A549 (cell line): ENCODE results near the gene TGFBI.

ENCODE experiments used
- CHD2 ChIP-seq: fragments of 150-350 bp; IDR thresholded peaks from 2 replicates; pipeline ENCODE4 v1.6.1; 2014; ENCODE audit warnings: low read length; ENCODE audit not compliant: partially characterized antibody
- EHF ChIP-seq: fragments of 250-450 bp; sonication (Bioruptor Pico); IDR thresholded peaks from 2 replicates; pipeline ENCODE4 v1.5.0; 2020; ENCODE audit warnings: mild to moderate bottlenecking
- EP300 ChIP-seq, 2 experiments: fragments of >200 bp; sonication (Bioruptor Twin); formaldehyde crosslinking; IDR thresholded peaks; 2 replicates in 1 of 2; 3 replicates in 1 of 2; pipeline ENCODE4 v1.6.1; 2016 to 2017
- NFE2L2 ChIP-seq: fragments of 150-350 bp; conservative IDR thresholded peaks from 2 replicates; pipeline ENCODE4 v1.6.1; 2014; ENCODE audit warnings: low read length
- POLR2AphosphoS2 ChIP-seq: conservative IDR thresholded peaks from 2 replicates; pipeline ENCODE4 v1.6.1; 2012; ENCODE audit warnings: low read length, improper control_type of control experiment, inconsistent platforms
- RCOR1 ChIP-seq: fragments of 150-350 bp; IDR thresholded peaks from 2 replicates; pipeline ENCODE4 v1.6.1; 2014; ENCODE audit warnings: antibody characterized with exemption, low read length, low read depth
- TF ChIP-seq, protein P1 (sequence below): fragments of >200 bp; sonication (Bioruptor Twin); formaldehyde crosslinking; IDR thresholded peaks from 3 replicates; pipeline ENCODE4 v1.5.1; 2016
- TF ChIP-seq, protein P2 (sequence below): IDR thresholded peaks from 2 replicates; pipeline ENCODE4 v1.6.1; 2012

DNA sequence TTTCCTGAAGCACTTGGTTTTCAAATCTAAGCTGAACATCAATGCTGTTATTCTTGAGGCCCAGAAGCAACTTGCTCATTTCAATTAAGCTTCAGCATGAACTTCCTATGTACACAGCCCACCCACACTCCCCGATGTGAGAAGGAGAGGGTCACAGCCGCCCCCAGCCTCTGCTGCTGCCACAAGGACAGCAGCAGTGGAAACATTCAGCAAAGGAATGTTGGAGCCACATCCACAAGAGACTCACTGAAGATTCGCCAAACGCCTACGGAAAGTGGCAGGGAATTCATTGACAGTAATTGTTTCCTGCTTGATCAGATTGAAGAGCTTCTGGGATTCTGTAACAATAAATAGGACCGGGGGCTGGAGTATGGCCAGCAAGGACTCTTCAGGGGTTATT, 2.9 kb downstream of the TGFBI start:
- TF ChIP-seq, protein P1, sequence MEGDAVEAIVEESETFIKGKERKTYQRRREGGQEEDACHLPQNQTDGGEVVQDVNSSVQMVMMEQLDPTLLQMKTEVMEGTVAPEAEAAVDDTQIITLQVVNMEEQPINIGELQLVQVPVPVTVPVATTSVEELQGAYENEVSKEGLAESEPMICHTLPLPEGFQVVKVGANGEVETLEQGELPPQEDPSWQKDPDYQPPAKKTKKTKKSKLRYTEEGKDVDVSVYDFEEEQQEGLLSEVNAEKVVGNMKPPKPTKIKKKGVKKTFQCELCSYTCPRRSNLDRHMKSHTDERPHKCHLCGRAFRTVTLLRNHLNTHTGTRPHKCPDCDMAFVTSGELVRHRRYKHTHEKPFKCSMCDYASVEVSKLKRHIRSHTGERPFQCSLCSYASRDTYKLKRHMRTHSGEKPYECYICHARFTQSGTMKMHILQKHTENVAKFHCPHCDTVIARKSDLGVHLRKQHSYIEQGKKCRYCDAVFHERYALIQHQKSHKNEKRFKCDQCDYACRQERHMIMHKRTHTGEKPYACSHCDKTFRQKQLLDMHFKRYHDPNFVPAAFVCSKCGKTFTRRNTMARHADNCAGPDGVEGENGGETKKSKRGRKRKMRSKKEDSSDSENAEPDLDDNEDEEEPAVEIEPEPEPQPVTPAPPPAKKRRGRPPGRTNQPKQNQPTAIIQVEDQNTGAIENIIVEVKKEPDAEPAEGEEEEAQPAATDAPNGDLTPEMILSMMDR = no peak
- TF ChIP-seq CHD2 (no peak), NFE2L2 (no peak), EP300 (IDR thresholded peaks at IDR 0.05) (no peak), RCOR1 (no peak), EHF (no peak), POLR2AphosphoS2 (no peak)
- TF ChIP-seq, protein P2, sequence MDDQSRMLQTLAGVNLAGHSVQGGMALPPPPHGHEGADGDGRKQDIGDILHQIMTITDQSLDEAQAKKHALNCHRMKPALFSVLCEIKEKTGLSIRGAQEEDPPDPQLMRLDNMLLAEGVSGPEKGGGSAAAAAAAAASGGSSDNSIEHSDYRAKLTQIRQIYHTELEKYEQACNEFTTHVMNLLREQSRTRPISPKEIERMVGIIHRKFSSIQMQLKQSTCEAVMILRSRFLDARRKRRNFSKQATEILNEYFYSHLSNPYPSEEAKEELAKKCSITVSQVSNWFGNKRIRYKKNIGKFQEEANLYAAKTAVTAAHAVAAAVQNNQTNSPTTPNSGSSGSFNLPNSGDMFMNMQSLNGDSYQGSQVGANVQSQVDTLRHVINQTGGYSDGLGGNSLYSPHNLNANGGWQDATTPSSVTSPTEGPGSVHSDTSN = no peak
